ENCODE results near the gene NR5A2. TPM values are rescaled to one million over a fixed set of nuclear protein-coding genes. Genes with fewer than 3 reads are reported as not detected.

Gene NR5A2
- total RNA-seq, 1 donor from 2014 or later: 9.6 TPM

GRCh38 chr1:200035956-200036618, 8.6 kb downstream of the NR5A2 start:
- DNase-seq (ENCODE audit: low spot score): no peak

GRCh38 chr1:200036619-200037270, 9.2 kb downstream of the NR5A2 start:
- no peak for DNase-seq (ENCODE audit: low spot score)

GRCh38 chr1:200037501-200037900, 10.0 kb downstream of the NR5A2 start:
- DNase-seq (ENCODE audit: low spot score): no peak

GRCh38 chr1:200037904-200038303, 10.4 kb downstream of the NR5A2 start:
- DNase-seq (ENCODE audit: low spot score): no peak

GRCh38 chr1:200038325-200038980, 10.9 kb downstream of the NR5A2 start:
- no peak for DNase-seq (ENCODE audit: low spot score)

- DNase-seq (ENCODE audit: low spot score): no peak
Measured at GRCh38 chr1:200038981-200039848, 11.7 kb downstream of the NR5A2 start.

- DNase-seq (ENCODE audit: low spot score): no peak
Measured at GRCh38 chr1:200039849-200040474, 12.5 kb downstream of the NR5A2 start.

- no peak for DNase-seq (ENCODE audit: low spot score)
Measured at GRCh38 chr1:200040481-200041138, 13.1 kb downstream of the NR5A2 start.

- DNase-seq (ENCODE audit: low spot score): no peak
Measured at GRCh38 chr1:200041337-200042118, 14.0 kb downstream of the NR5A2 start.

GRCh38 chr1:200042119-200042551, 14.6 kb downstream of the NR5A2 start:
- no peak for DNase-seq (ENCODE audit: low spot score)

GRCh38 chr1:200042552-200043335, 15.2 kb downstream of the NR5A2 start:
- no peak for DNase-seq (ENCODE audit: low spot score)

GRCh38 chr1:200043336-200043668, 15.8 kb downstream of the NR5A2 start:
- no peak for DNase-seq (ENCODE audit: low spot score)

GRCh38 chr1:200046115-200046514, 18.6 kb downstream of the NR5A2 start:
- DNase-seq (ENCODE audit: low spot score): no peak

- DNase-seq (ENCODE audit: low spot score): no peak
Measured at GRCh38 chr1:200048244-200048643, 20.7 kb downstream of the NR5A2 start.

GRCh38 chr1:200049810-200050209, 22.3 kb downstream of the NR5A2 start:
- no peak for DNase-seq (ENCODE audit: low spot score)

- no peak for DNase-seq (ENCODE audit: low spot score)
Measured at GRCh38 chr1:200051620-200052019, 24.1 kb downstream of the NR5A2 start.

GRCh38 chr1:200053091-200053490, 25.6 kb downstream of the NR5A2 start:
- no peak for DNase-seq (ENCODE audit: low spot score)

GRCh38 chr1:200053646-200054045, 26.1 kb downstream of the NR5A2 start:
- DNase-seq (ENCODE audit: low spot score): no peak

- no peak for DNase-seq (ENCODE audit: low spot score)
Measured at GRCh38 chr1:200058341-200058740, 30.8 kb downstream of the NR5A2 start.

Data from mesenteric fat pad (tissue), 1 donor.